PFSK-1 (cell line): ENCODE data around the gene PAPLN.

Experiments
- TAF1 ChIP-seq: IDR thresholded peaks from 2 replicates; pipeline ENCODE4 v1.6.1; 2012; ENCODE audit warnings: low read length, control low read depth, borderline replicate concordance; ENCODE audit not compliant: insufficient read depth
- TF ChIP-seq, protein P1 (sequence below), 2 experiments: IDR thresholded peaks; 2 replicates each; pipeline versions ENCODE4 v1.6.1 to v1.8.0; 2011 to 2012; ENCODE audit warnings: low read depth in 2 of 2, low read length in 2 of 2, control low read depth in 1 of 2, inconsistent platforms in 1 of 2, mild to moderate bottlenecking in 1 of 2, moderate library complexity in 1 of 2; ENCODE audit not compliant: insufficient read depth in 1 of 2

DNA sequence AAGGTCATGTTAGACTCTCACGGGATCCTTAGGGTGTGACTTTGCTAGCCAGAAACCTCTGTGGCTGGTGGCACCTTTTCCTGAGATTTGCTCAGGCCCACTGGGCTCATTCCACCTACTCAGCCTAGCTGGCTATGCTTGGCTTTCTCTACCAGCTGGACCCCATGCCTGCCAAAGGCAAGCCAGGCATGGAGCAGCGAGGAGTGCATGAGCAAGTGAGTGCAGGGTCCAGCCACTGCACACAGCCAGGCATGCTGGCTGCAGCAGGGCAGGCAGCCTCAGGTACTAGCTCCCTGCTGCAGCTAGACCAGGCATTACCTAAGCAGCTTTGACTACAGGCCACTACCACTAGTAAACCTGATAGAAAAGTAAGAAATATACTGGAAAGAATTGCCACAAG is 29.7 kb upstream of the PAPLN start:
- no peak for TF ChIP-seq TAF1
- TF ChIP-seq, protein P1, sequence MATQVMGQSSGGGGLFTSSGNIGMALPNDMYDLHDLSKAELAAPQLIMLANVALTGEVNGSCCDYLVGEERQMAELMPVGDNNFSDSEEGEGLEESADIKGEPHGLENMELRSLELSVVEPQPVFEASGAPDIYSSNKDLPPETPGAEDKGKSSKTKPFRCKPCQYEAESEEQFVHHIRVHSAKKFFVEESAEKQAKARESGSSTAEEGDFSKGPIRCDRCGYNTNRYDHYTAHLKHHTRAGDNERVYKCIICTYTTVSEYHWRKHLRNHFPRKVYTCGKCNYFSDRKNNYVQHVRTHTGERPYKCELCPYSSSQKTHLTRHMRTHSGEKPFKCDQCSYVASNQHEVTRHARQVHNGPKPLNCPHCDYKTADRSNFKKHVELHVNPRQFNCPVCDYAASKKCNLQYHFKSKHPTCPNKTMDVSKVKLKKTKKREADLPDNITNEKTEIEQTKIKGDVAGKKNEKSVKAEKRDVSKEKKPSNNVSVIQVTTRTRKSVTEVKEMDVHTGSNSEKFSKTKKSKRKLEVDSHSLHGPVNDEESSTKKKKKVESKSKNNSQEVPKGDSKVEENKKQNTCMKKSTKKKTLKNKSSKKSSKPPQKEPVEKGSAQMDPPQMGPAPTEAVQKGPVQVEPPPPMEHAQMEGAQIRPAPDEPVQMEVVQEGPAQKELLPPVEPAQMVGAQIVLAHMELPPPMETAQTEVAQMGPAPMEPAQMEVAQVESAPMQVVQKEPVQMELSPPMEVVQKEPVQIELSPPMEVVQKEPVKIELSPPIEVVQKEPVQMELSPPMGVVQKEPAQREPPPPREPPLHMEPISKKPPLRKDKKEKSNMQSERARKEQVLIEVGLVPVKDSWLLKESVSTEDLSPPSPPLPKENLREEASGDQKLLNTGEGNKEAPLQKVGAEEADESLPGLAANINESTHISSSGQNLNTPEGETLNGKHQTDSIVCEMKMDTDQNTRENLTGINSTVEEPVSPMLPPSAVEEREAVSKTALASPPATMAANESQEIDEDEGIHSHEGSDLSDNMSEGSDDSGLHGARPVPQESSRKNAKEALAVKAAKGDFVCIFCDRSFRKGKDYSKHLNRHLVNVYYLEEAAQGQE (IDR thresholded peaks at IDR 0.05; ENCODE audit: insufficient read depth in 1 of 2, low read depth in 2 of 2, low read length in 2 of 2): no peak
